GM23338 (cell line): ENCODE results near the gene DSCAML1. TPM values are rescaled to one million over a fixed set of nuclear protein-coding genes. Genes with fewer than 3 reads are reported as not detected.

Source experiments
- ATAC-seq: fragments of 200-7000 bp; cut with Tn5 transposase; 3 replicates; pipeline ENCODE4 v1.9.1; 2020
- DNase-seq: peaks from one replicate; pipeline ENCODE4 v3.0.0-alpha.2; 2015; ENCODE audit warnings: low spot score
- H2AFZ ChIP-seq: fragments of 200-600 bp; sonication (generic); 2 replicates; pipeline ENCODE4 v1.8.0; 2016; ENCODE audit warnings: antibody characterized with exemption, mild to moderate bottlenecking, moderate library complexity
- H3F3A ChIP-seq: fragments of 200-600 bp; sonication (generic); replicated peaks from 2 replicates; pipeline ENCODE4 v1.8.0; 2017; ENCODE audit warnings: antibody characterized with exemption, mixed run types, low read depth
- H3K27ac ChIP-seq: fragments of 200-600 bp; sonication (generic); 2 replicates; pipeline ENCODE4 v1.6.1; 2016; ENCODE audit warnings: low read depth
- H3K27me3 ChIP-seq: fragments of 200-600 bp; sonication (generic); 2 replicates; pipeline ENCODE4 v1.8.0; 2016; ENCODE audit warnings: mild to moderate bottlenecking, mixed run types, moderate library complexity; ENCODE audit not compliant: insufficient read depth
- H3K36me3 ChIP-seq: fragments of 200-600 bp; sonication (generic); 2 replicates; pipeline ENCODE4 v1.8.0; 2016; ENCODE audit warnings: mild to moderate bottlenecking; ENCODE audit not compliant: insufficient read depth
- H3K4me1 ChIP-seq: fragments of 200-600 bp; sonication (generic); 2 replicates; pipeline ENCODE4 v1.8.0; 2016; ENCODE audit warnings: mild to moderate bottlenecking, moderate library complexity; ENCODE audit not compliant: insufficient read depth
- H3K4me2 ChIP-seq: fragments of 200-600 bp; sonication (generic); 2 replicates; pipeline ENCODE4 v1.7.1; 2017; ENCODE audit warnings: mixed run types
- H3K4me3 ChIP-seq: fragments of 200-600 bp; sonication (generic); 2 replicates; pipeline ENCODE4 v1.6.1; 2016; ENCODE audit warnings: mixed run types
- H3K79me2 ChIP-seq: fragments of 200-600 bp; sonication (generic); replicated peaks from 2 replicates; pipeline ENCODE4 v1.8.0; 2017; ENCODE audit warnings: mild to moderate bottlenecking; ENCODE audit not compliant: insufficient read depth
- H3K9me2 ChIP-seq: fragments of 200-600 bp; sonication (generic); 2 replicates; pipeline ENCODE4 v1.8.0; 2017; ENCODE audit not compliant: insufficient read depth
- H4K20me1 ChIP-seq: fragments of 200-600 bp; sonication (generic); replicated peaks from 2 replicates; pipeline ENCODE4 v1.8.0; 2017; ENCODE audit warnings: mild to moderate bottlenecking; ENCODE audit not compliant: insufficient read depth
- H3K27ac Mint-ChIP-seq: 2 replicates; pipeline ENCODE4 v1.8.0; 2020; ENCODE audit warnings: inconsistent platforms, mild to moderate bottlenecking, moderate library complexity, mixed read lengths
- H3K27me3 Mint-ChIP-seq: 3 replicates; pipeline ENCODE4 v1.8.0; 2022; ENCODE audit warnings: low read depth, mild to moderate bottlenecking, moderate library complexity, mixed read lengths, inconsistent platforms; ENCODE audit not compliant: insufficient read depth, poor library complexity
- H3K36me3 Mint-ChIP-seq: 3 replicates; pipeline ENCODE4 v1.8.0; 2021; ENCODE audit warnings: low read depth, mild to moderate bottlenecking, inconsistent platforms, moderate library complexity, mixed read lengths
- H3K4me1 Mint-ChIP-seq: 3 replicates; pipeline ENCODE4 v1.8.0; 2020; ENCODE audit warnings: mild to moderate bottlenecking, inconsistent platforms, mixed read lengths
- H3K4me3 Mint-ChIP-seq: 3 replicates; pipeline ENCODE4 v1.8.0; 2021; ENCODE audit warnings: moderate library complexity, mild to moderate bottlenecking, inconsistent platforms, mixed read lengths
- H3K9me3 Mint-ChIP-seq: 3 replicates; pipeline ENCODE4 v1.8.0; 2020; ENCODE audit warnings: moderate library complexity, mild to moderate bottlenecking, inconsistent platforms, mixed read lengths
- CREB1 ChIP-seq: fragments of 250-450 bp; sonication (Bioruptor Pico); IDR thresholded peaks from 2 replicates; pipeline ENCODE4 v1.5.0; 2020; ENCODE audit warnings: low read depth, mild to moderate bottlenecking, moderate library complexity
- CTCF ChIP-seq, 2 experiments: fragments of 200-600 bp in 1 of 2; sonication (generic) in 1 of 2; conservative IDR thresholded peaks; 2 replicates each; pipeline versions ENCODE4 v1.5.1 to v1.6.1; 2016 to 2017; ENCODE audit warnings: antibody characterized with exemption in 2 of 2, low read depth in 2 of 2, mild to moderate bottlenecking in 2 of 2, moderate library complexity in 1 of 2
- ETS1 ChIP-seq: IDR thresholded peaks from 2 replicates; pipeline ENCODE4 v1.6.1; 2016; ENCODE audit warnings: antibody characterized with exemption
- EZH2 ChIP-seq: fragments of 200-600 bp; sonication (generic); IDR thresholded peaks from one replicate; pipeline ENCODE4 v1.8.0; 2017; ENCODE audit warnings: antibody characterized with exemption, mild to moderate bottlenecking, low read depth; ENCODE audit not compliant: unreplicated experiment
- EZH2phosphoT487 ChIP-seq: fragments of 200-600 bp; sonication (generic); IDR thresholded peaks from one replicate; pipeline ENCODE4 v1.8.1; 2018; ENCODE audit warnings: antibody characterized with exemption; ENCODE audit not compliant: unreplicated experiment
- JUNB ChIP-seq: IDR thresholded peaks from one replicate; pipeline ENCODE4 v1.6.1; 2016; ENCODE audit warnings: antibody characterized with exemption; ENCODE audit not compliant: unreplicated experiment
- NANOG ChIP-seq: IDR thresholded peaks from 2 replicates; pipeline ENCODE4 v1.6.1; 2016; ENCODE audit warnings: antibody characterized with exemption, borderline replicate concordance
- POLR2AphosphoS5 ChIP-seq: IDR thresholded peaks from 2 replicates; pipeline ENCODE4 v1.6.1; 2016; ENCODE audit warnings: antibody characterized with exemption, low read depth
- REST ChIP-seq: IDR thresholded peaks from one replicate; pipeline ENCODE4 v1.6.1; 2018; ENCODE audit warnings: antibody characterized with exemption; ENCODE audit not compliant: unreplicated experiment
- ZNF114 ChIP-seq: fragments of 250-450 bp; sonication (Bioruptor Pico); IDR thresholded peaks from 2 replicates; pipeline ENCODE4 v1.5.0; 2020; ENCODE audit warnings: mild to moderate bottlenecking, moderate library complexity
- polyA plus RNA-seq: library from polyadenylated mRNA; unstranded; fragments of >200 nt; fragmentation: Nextera tagmentation; extraction: Ambion mirVana; gene quantifications from 2 replicates; pipeline ENCODE4 v1.2.1, GENCODE V29; 2016
- total RNA-seq: library from RNA; depleted of rRNA; stranded (reverse); fragments of >200 nt; shearing (Covaris generic); gene quantifications from 2 replicates; pipeline ENCODE4 v1.2.3, GENCODE V29; 2014

The DSCAML1 gene
- total and polyA plus RNA-seq, 2 experiments from 2014 or later = 0.17 TPM; not detected in 1

- TF ChIP-seq REST (no peak), JUNB (no peak), ZNF114 (CRISPR knock-in tag) (no peak), EZH2 (no peak), CTCF (conservative IDR thresholded peaks at IDR 0.05; ENCODE audit: low read depth in 2 of 2) (no peak), CREB1 (CRISPR knock-in tag) (no peak), NANOG (no peak)
These were observed 411.5 kb downstream of the DSCAML1 start (continued) for GRCh38 chr11:117385471-117385870.

- Histone ChIP-seq H4K20me1 (no peaks in the 10 kb centered on the region), H3K27me3 (no peaks in the 10 kb centered on the region), H3F3A (no peaks in the 10 kb centered on the region), H3K4me1 (no peaks in the 10 kb centered on the region), H3K9me2 (no peaks in the 10 kb centered on the region), H3K4me3 (no peak overlapping the region), H3K79me2 (no peaks in the 10 kb centered on the region), H3K4me2 (no peak overlapping the region), H3K36me3 (no peaks in the 10 kb centered on the region), H2AFZ (no peak overlapping the region), H3K27ac (no peak overlapping the region)
- DNase-seq (no peak), ATAC-seq (no peak)
- Mint-ChIP-seq H3K27ac (no peak overlapping the region), H3K36me3 (peaks cover 6% of the 10 kb centered on the region; the same call in 1 of the 3 replicates), H3K4me1 (peaks cover 9% of the 10 kb centered on the region; the same call in 2 of the 3 replicates), H3K4me3 (no peak overlapping the region), H3K27me3 (no peaks in the 10 kb centered on the region), H3K9me3 (no peaks in the 10 kb centered on the region)
- TF ChIP-seq REST (no peak), NANOG (no peak), ZNF114 (CRISPR knock-in tag) (no peak), JUNB (no peak), POLR2AphosphoS5 (no peak), ETS1 (no peak), CREB1 (CRISPR knock-in tag) (no peak), EZH2phosphoT487 (no peak), CTCF (conservative IDR thresholded peaks at IDR 0.05; ENCODE audit: low read depth in 2 of 2) (no peak)
These were observed 413.0 kb downstream of the DSCAML1 start for GRCh38 chr11:117384045-117384444.
